Measurements from ENCODE around the gene GPR4. TPM values are rescaled to one million over a fixed set of nuclear protein-coding genes. Genes with fewer than 3 reads are reported as not detected.

GPR4 gene
- polyA plus RNA-seq, 1 donor (not counting 4 experiments of a cell fraction or from before 2014, with no cell fraction given), result not detected

- no peak overlapping the region for H3K9ac ChIP-seq (ENCODE audit: control insufficient read depth, extremely low read depth, insufficient read depth, low read length)
- no peak for TF ChIP-seq EZH2 (IDR thresholded peaks at IDR 0.05; ENCODE audit: low read length)
- TF ChIP-seq, protein P1, sequence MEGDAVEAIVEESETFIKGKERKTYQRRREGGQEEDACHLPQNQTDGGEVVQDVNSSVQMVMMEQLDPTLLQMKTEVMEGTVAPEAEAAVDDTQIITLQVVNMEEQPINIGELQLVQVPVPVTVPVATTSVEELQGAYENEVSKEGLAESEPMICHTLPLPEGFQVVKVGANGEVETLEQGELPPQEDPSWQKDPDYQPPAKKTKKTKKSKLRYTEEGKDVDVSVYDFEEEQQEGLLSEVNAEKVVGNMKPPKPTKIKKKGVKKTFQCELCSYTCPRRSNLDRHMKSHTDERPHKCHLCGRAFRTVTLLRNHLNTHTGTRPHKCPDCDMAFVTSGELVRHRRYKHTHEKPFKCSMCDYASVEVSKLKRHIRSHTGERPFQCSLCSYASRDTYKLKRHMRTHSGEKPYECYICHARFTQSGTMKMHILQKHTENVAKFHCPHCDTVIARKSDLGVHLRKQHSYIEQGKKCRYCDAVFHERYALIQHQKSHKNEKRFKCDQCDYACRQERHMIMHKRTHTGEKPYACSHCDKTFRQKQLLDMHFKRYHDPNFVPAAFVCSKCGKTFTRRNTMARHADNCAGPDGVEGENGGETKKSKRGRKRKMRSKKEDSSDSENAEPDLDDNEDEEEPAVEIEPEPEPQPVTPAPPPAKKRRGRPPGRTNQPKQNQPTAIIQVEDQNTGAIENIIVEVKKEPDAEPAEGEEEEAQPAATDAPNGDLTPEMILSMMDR (optimal IDR thresholded peaks at IDR 0.05 in 1 of 3, IDR thresholded peaks at IDR 0.05 in 1 of 3, conservative IDR thresholded peaks at IDR 0.05 in 1 of 3; ENCODE audit: extremely low read depth in 1 of 3, insufficient read depth in 2 of 3, low read length in 3 of 3), result no peak
- H3K9me3 ChIP-seq (ENCODE audit: control insufficient read depth, low read depth, low read length), result no peaks in the 10 kb centered on the region
- no peak overlapping the region for H3K4me2 ChIP-seq (ENCODE audit: control insufficient read depth, extremely low read depth, insufficient read depth, low read depth, low read length)
- DNase-seq (ENCODE audit: low read depth, low spot score) (no peak), FAIRE-seq (no peak)
- dilution Hi-C loops (cut with MboI; ENCODE audit: extremely low pct_ligation_motif_present, low sequenced_read_pairs), result no loop called here
- peaks cover 14% of the 10 kb centered on the region for H3K4me1 ChIP-seq (ENCODE audit: control insufficient read depth, extremely low read depth, insufficient read depth, low read length)
- no peak overlapping the region for H2AFZ ChIP-seq (ENCODE audit: control insufficient read depth, low read length)
- no peaks in the 10 kb centered on the region for H3K27me3 ChIP-seq (ENCODE audit: control insufficient read depth, extremely low read depth, insufficient read depth, low read length)
- peaks cover 4 to 10% of the 10 kb centered on the region in 2 experiments for H3K36me3 ChIP-seq (ENCODE audit: control insufficient read depth in 2 of 2, extremely low read depth in 1 of 2, insufficient read depth in 2 of 2, low read length in 2 of 2)
- peaks cover 7% of the 10 kb centered on the region for H3K9me1 ChIP-seq (ENCODE audit: control insufficient read depth, extremely low read depth, insufficient read depth, low read length)
- H3K79me2 ChIP-seq (ENCODE audit: control insufficient read depth, insufficient read depth, low read length), result no peaks in the 10 kb centered on the region
- H3K4me3 ChIP-seq (ENCODE audit: control insufficient read depth in 2 of 3, extremely low read depth in 1 of 3, insufficient read depth in 2 of 3, low read depth in 1 of 3, low read length in 3 of 3), result no peak overlapping the region
- no peaks in the 10 kb centered on the region for H4K20me1 ChIP-seq (ENCODE audit: control insufficient read depth, extremely low read depth, insufficient read depth, low read length)
- H3K27ac ChIP-seq (ENCODE audit: control insufficient read depth, insufficient read depth, low read length), result no peak overlapping the region
These were observed 45.2 kb downstream of the GPR4 start for GRCh38 chr19:45556835-45557234.

DNA sequence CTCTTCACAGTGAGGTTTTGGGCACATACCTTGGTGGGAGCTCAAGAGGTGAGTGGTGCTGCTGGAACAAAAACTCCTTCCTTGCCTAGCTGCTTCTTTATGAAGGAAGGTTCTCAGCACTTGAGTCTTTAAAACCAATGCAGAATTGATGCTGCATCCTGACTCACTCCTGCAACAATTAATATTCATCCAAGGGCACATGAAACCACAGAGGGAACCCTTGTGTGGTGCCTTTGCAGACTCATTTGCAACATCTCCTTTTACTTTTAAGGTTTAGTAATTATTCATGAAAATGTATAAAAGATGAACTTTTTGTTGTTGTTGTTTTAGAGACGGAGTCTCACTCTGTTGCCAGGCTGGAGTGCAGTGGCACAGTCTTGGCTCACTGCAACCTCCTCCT lies 47.5 kb downstream of the GPR4 start:
- Histone ChIP-seq H3K4me1 (ENCODE audit: control insufficient read depth, extremely low read depth, insufficient read depth, low read length) (peaks cover 22% of the 10 kb centered on the region), H3K4me2 (ENCODE audit: control insufficient read depth, extremely low read depth, insufficient read depth, low read depth, low read length) (no peak overlapping the region), H2AFZ (ENCODE audit: control insufficient read depth, low read length) (no peak overlapping the region), H4K20me1 (ENCODE audit: control insufficient read depth, extremely low read depth, insufficient read depth, low read length) (no peaks in the 10 kb centered on the region), H3K9me3 (ENCODE audit: control insufficient read depth, low read depth, low read length) (no peaks in the 10 kb centered on the region), H3K79me2 (ENCODE audit: control insufficient read depth, insufficient read depth, low read length) (no peaks in the 10 kb centered on the region), H3K27me3 (ENCODE audit: control insufficient read depth, extremely low read depth, insufficient read depth, low read length) (no peaks in the 10 kb centered on the region), H3K9me1 (ENCODE audit: control insufficient read depth, extremely low read depth, insufficient read depth, low read length) (peaks cover 8% of the 10 kb centered on the region), H3K4me3 (ENCODE audit: control insufficient read depth in 2 of 3, extremely low read depth in 1 of 3, insufficient read depth in 2 of 3, low read depth in 1 of 3, low read length in 3 of 3) (no peak overlapping the region), H3K36me3 (ENCODE audit: control insufficient read depth in 2 of 2, extremely low read depth in 1 of 2, insufficient read depth in 2 of 2, low read length in 2 of 2) (peaks cover 2 to 4% of the 10 kb centered on the region in 2 experiments), H3K9ac (ENCODE audit: control insufficient read depth, extremely low read depth, insufficient read depth, low read length) (no peak overlapping the region), H3K27ac (ENCODE audit: control insufficient read depth, insufficient read depth, low read length) (no peak overlapping the region)
- FAIRE-seq, result no peak
- DNase-seq (ENCODE audit: low read depth, low spot score), result no peak
- dilution Hi-C loops (cut with MboI; ENCODE audit: extremely low pct_ligation_motif_present, low sequenced_read_pairs), result no loop called here
- no peak for TF ChIP-seq EZH2 (IDR thresholded peaks at IDR 0.05; ENCODE audit: low read length)
- TF ChIP-seq, protein P1 (optimal IDR thresholded peaks at IDR 0.05 in 1 of 3, IDR thresholded peaks at IDR 0.05 in 1 of 3, conservative IDR thresholded peaks at IDR 0.05 in 1 of 3; ENCODE audit: extremely low read depth in 1 of 3, insufficient read depth in 2 of 3, low read length in 3 of 3), result no peak
